HFFc6 (cell line): ENCODE measurements around the gene RNF208. TPM values are rescaled to one million over a fixed set of nuclear protein-coding genes. Genes with fewer than 3 reads are reported as not detected.
"Not testable (repeated sequence)": the region's sequence is repeated elsewhere in the genome, so short reads cannot be mapped to it uniquely, and the experiment has no call there.

Experiments
- DNase-seq: peaks from one replicate; pipeline ENCODE4 v3.0.0-alpha.2; 2018
- H3K27ac Mint-ChIP-seq: 2 replicates; pipeline ENCODE4 v1.8.0; 2020; ENCODE audit warnings: mild to moderate bottlenecking, mixed read lengths
- H3K27me3 Mint-ChIP-seq: 2 replicates; pipeline ENCODE4 v1.8.0; 2021; ENCODE audit warnings: mild to moderate bottlenecking, moderate library complexity, mixed read lengths; ENCODE audit not compliant: insufficient read depth
- H3K36me3 Mint-ChIP-seq: 2 replicates; pipeline ENCODE4 v1.8.0; 2021; ENCODE audit warnings: low read depth, mixed read lengths
- H3K4me1 Mint-ChIP-seq: 2 replicates; pipeline ENCODE4 v1.8.0; 2020; ENCODE audit warnings: low read depth, mixed read lengths
- H3K4me3 Mint-ChIP-seq: 2 replicates; pipeline ENCODE4 v1.8.0; 2020; ENCODE audit warnings: mild to moderate bottlenecking, moderate library complexity, mixed read lengths
- H3K9me3 Mint-ChIP-seq: 2 replicates; pipeline ENCODE4 v1.8.0; 2020; ENCODE audit warnings: mild to moderate bottlenecking, mixed read lengths
- total RNA-seq, 6 experiments: library from RNA; stranded (reverse); fragmentation: NEBNext Ultra II Directional; extraction: Animal tissue kit (Norgen Biotek cat#: 25700); gene quantifications; 2 replicates in 1 of 6; 3 replicates in 5 of 6; pipeline ENCODE4 v1.2.3, GENCODE V29; 2021
- TF ChIP-seq, protein P1 (sequence below): fragments of 200-600 bp; sonication (generic); IDR thresholded peaks from 2 replicates; pipeline ENCODE4 v1.5.0; 2021; ENCODE audit warnings: antibody characterized with exemption, mild to moderate bottlenecking

RNF208 gene
- total RNA-seq, 6 experiments from 2014 or later: 2.5 to 3.8 (median 3.4) TPM

GRCh38 chr9:137247135-137247915, 25.3 kb upstream of the RNF208 start:
- DNase-seq: no peak
- H3K27ac Mint-ChIP-seq: no peak overlapping the region
- peaks cover 21% of the 10 kb centered on the region for H3K4me1 Mint-ChIP-seq
- TF ChIP-seq, protein P1, sequence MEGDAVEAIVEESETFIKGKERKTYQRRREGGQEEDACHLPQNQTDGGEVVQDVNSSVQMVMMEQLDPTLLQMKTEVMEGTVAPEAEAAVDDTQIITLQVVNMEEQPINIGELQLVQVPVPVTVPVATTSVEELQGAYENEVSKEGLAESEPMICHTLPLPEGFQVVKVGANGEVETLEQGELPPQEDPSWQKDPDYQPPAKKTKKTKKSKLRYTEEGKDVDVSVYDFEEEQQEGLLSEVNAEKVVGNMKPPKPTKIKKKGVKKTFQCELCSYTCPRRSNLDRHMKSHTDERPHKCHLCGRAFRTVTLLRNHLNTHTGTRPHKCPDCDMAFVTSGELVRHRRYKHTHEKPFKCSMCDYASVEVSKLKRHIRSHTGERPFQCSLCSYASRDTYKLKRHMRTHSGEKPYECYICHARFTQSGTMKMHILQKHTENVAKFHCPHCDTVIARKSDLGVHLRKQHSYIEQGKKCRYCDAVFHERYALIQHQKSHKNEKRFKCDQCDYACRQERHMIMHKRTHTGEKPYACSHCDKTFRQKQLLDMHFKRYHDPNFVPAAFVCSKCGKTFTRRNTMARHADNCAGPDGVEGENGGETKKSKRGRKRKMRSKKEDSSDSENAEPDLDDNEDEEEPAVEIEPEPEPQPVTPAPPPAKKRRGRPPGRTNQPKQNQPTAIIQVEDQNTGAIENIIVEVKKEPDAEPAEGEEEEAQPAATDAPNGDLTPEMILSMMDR: no peak
- H3K27me3 Mint-ChIP-seq: peaks cover 15% of the 10 kb centered on the region
- no peak overlapping the region for H3K4me3 Mint-ChIP-seq
- peaks cover 16% of the 10 kb centered on the region for H3K36me3 Mint-ChIP-seq
- H3K9me3 Mint-ChIP-seq: peaks cover 1% of the 10 kb centered on the region; the same call in 1 of the 2 replicates

DNA sequence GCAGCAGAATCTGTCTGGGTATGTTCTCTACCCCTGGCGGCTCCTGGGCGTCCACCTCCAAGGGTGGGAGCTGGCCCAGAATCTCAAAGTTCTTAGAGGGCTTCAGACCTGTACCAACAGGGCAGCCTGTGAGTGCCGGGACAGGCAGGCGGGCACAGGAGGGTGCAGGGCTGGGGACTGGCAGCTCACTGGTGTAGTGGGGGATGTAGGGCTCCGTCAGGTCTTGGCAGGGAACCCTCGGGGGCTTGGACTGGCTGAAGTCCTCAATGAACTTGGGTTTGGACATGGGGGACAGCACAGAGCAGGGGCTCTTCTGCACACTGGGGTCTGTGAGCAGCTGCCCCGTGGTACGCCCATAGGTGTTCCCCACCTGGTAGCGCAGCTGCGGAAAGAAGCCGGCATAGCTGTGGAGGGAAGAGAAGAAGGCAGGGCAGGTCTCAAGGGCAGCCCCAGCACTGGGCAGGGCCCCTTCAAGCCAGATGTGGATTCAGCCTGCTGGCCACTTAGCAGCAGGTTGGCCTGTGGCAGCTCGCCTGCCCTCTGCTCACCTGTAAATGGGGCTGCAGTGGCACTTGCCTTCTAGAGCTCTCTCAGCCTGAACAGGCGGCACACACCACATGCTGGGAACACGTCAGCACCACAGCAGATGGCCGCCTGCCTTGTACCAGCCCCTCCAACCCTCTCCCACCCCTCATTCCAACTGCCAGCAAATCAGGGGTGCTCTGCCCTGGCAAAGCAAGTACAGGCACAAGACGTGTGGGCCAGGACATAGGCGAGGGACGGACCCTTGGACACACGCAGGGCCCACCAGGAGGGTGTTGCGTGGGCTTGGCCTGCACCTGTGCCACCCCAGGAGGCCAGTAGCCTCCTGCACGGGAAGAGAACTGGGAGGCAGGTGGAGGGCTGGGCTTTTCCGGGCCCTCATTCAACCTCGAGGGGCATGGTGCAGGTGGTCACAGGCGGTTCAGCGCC, 23.7 kb upstream of the RNF208 start:
- Mint-ChIP-seq H3K4me1 (peaks cover 24% of the 10 kb centered on the region), H3K4me3 (no peak overlapping the region), H3K27ac (no peak overlapping the region; the same call in 1 of the 2 replicates), H3K36me3 (peaks cover 21% of the 10 kb centered on the region), H3K27me3 (peaks cover 24% of the 10 kb centered on the region), H3K9me3 (peaks cover 11% of the 10 kb centered on the region)
- DNase-seq: no peak
- TF ChIP-seq, protein P1: no peak

- Mint-ChIP-seq H3K27ac (0 out of 2 replicates have a peak overlapping the region, but pooled peaks have one; percentile 52), H3K27me3 (peaks cover 24% of the 10 kb centered on the region), H3K4me3 (peak overlapping the region; percentile 94), H3K9me3 (peaks cover 11% of the 10 kb centered on the region), H3K4me1 (peaks cover 24% of the 10 kb centered on the region), H3K36me3 (peaks cover 21% of the 10 kb centered on the region)
- TF ChIP-seq, protein P1: no peak; the same call in 1 of the 2 replicates
- DNase-seq: no peak
These were observed 22.7 kb upstream of the RNF208 start for GRCh38 chr9:137244486-137245449.

DNA sequence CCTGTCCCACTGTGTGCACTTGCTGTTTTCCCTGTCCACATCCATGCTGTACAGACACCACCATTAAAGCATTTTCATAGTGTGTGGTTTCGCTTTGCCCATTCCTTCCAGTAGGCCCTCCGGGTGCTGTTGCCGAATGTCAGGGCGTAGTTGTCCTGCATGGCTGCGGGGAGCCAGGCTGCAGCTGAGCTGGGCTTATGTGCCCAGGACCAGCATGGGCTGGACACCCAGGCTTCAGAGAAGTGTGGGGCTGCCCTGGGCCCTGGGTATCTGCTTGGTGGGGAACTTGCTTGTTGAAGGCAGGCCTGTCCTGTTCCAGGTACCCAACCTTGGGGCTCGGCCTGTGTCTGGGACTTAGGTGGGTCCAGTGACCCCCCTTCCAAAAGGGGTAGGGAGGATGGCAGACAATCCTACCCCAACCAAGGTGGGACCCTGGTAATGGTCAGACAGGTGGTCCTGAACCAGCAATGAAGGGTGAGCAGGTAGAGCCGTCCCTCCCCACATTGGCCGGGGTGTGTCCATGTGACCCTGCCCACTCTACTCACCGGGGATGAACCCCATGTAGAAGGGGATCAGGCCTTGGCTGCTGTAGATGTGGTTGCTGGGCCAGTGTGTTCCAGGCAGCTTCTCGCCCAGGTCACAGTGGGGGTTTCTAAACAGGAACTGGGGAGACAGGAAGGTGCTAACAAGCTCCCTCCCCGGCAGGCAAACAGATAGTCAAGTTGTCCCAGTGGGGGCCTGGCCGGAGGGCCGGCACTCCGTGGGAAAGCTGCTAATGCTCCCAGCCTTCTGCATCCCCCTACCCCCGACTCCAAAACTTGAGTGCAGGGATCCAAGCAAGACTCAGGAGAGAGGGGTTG, 21.8 kb upstream of the RNF208 start:
- peak overlapping the region; percentile 94 for H3K4me3 Mint-ChIP-seq
- H3K36me3 Mint-ChIP-seq: peaks cover 21% of the 10 kb centered on the region
- H3K4me1 Mint-ChIP-seq: peaks cover 29% of the 10 kb centered on the region
- peaks cover 24% of the 10 kb centered on the region for H3K27me3 Mint-ChIP-seq
- TF ChIP-seq, protein P1: peak; percentile 49
- H3K9me3 Mint-ChIP-seq: peaks cover 11% of the 10 kb centered on the region
- peak overlapping the region; percentile 52 for H3K27ac Mint-ChIP-seq
- DNase-seq: peak; percentile 34

GRCh38 chr9:137243266-137243625, 21.2 kb upstream of the RNF208 start:
- H3K27me3 Mint-ChIP-seq: peaks cover 24% of the 10 kb centered on the region
- H3K27ac Mint-ChIP-seq: peak overlapping the region; percentile 52
- H3K9me3 Mint-ChIP-seq: peaks cover 11% of the 10 kb centered on the region
- peak overlapping the region; percentile 94 for H3K4me3 Mint-ChIP-seq
- peaks cover 21% of the 10 kb centered on the region for H3K36me3 Mint-ChIP-seq
- peaks cover 31% of the 10 kb centered on the region for H3K4me1 Mint-ChIP-seq
- not testable (repeated sequence) for DNase-seq
